ENCODE measurements around the gene ADD1. TPM values are rescaled to one million over a fixed set of nuclear protein-coding genes. Genes with fewer than 3 reads are reported as not detected.

The ADD1 gene
- total and polyA plus RNA-seq, 8 donors, result 70.9 to 160 (median 92.0) TPM

DNA sequence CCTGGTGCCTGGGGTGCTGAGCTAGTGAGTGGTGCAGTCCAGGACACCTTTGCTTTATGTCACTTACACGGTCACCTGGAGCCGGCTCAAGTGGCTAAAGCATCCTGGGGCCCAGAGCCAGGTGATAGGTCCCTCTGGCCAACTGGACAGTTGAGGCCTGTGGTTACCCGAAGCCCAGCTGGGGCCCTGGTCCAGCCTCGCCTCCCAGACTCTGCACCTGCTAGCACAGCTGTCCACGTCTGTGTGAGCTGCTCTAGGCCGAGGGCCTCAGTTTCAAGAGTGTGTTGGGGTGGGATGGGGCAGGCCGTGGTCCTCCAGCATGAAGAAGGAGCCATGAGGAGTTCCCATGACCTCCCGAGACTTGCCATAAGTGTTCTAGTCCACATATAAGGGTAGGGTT is 7.7 kb upstream of the ADD1 start:
- intact Hi-C loops (cut with DNase I), result no loop called here
- Histone ChIP-seq H3K27me3 (no peaks in the 10 kb centered on the region), H3K4me3 (no peak overlapping the region), H3K9me3 (no peaks in the 10 kb centered on the region), H3K36me3 (peaks cover 0 to 7% (median 3%) of the 10 kb centered on the region in 3 donors), H3K4me1 (peaks cover 0 to 5% (median 0%) of the 10 kb centered on the region in 3 donors), H3K27ac (no peak overlapping the region)
- ATAC-seq (no peak), DNase-seq (peak in 2 of 6 donors; percentile 2 to 55), FAIRE-seq (no peak)
- TF ChIP-seq CTCF (IDR thresholded peaks at IDR 0.05), result no peak
- WGBS, 2 donors, result 94 to 99% methylated on average over 8 of the region's 8 CpGs

GRCh38 chr4:2836391-2836859 is 7.2 kb upstream of the ADD1 start:
- no peak overlapping the region for H3K4me3 ChIP-seq
- no peak for FAIRE-seq
- no peak for ATAC-seq
- 72 to 86% methylated on average over 5 of the region's 5 CpGs for WGBS, 2 donors
- H3K9me3 ChIP-seq, result no peaks in the 10 kb centered on the region
- no peak for TF ChIP-seq CTCF (IDR thresholded peaks at IDR 0.05)
- H3K4me1 ChIP-seq, result peaks cover 0 to 5% (median 0%) of the 10 kb centered on the region in 3 donors
- intact Hi-C loops (cut with DNase I), result no loop called here
- no peak overlapping the region for H3K27ac ChIP-seq
- H3K27me3 ChIP-seq, result no peaks in the 10 kb centered on the region
- peak in 2 of 6 donors; percentile 1 to 48 for DNase-seq
- H3K36me3 ChIP-seq, result peaks cover 0 to 7% (median 3%) of the 10 kb centered on the region in 3 donors

- DNase-seq (peak in 2 of 6 donors; percentile 3 to 54), ATAC-seq (peak in 2 of 4 donors; percentile 4 to 7), FAIRE-seq (no peak)
- Histone ChIP-seq H3K27me3 (no peaks in the 10 kb centered on the region), H3K4me1 (peaks cover 0 to 5% (median 0%) of the 10 kb centered on the region in 3 donors), H3K4me3 (no peak overlapping the region), H3K36me3 (peaks cover 0 to 7% (median 3%) of the 10 kb centered on the region in 3 donors), H3K27ac (peak overlapping the region in 1 of 4 donors; percentile 28), H3K9me3 (no peaks in the 10 kb centered on the region)
- TF ChIP-seq CTCF (IDR thresholded peaks at IDR 0.05), result no peak
- intact Hi-C loops (cut with DNase I), result no loop called here
- WGBS, 2 donors, result 71 to 76% methylated on average over 20 of the region's 20 CpGs
Observed at GRCh38 chr4:2837110-2837903, 6.3 kb upstream of the ADD1 start.

GRCh38 chr4:2837904-2838496 is 5.6 kb upstream of the ADD1 start:
- no peaks in the 10 kb centered on the region for H3K27me3 ChIP-seq
- 67 to 69% methylated on average over 8 of the region's 8 CpGs for WGBS, 2 donors
- TF ChIP-seq CTCF (IDR thresholded peaks at IDR 0.05), result no peak
- ATAC-seq, result peak in 3 of 4 donors; percentile 30 to 68 (median 53)
- H3K27ac ChIP-seq, result peak overlapping the region in 1 of 4 donors; percentile 28
- peaks cover 0 to 7% (median 3%) of the 10 kb centered on the region in 3 donors for H3K36me3 ChIP-seq
- peaks cover 0 to 10% (median 5%) of the 10 kb centered on the region in 3 donors for H3K4me1 ChIP-seq
- intact Hi-C loops (cut with DNase I), result no loop called here
- H3K9me3 ChIP-seq, result no peaks in the 10 kb centered on the region
- peak in 1 of 6 donors; percentile 1 for DNase-seq
- H3K4me3 ChIP-seq, result no peak overlapping the region
- no peak for FAIRE-seq
